Astrocyte of the cerebellum (primary cell): Measurements from ENCODE around the gene MRC1.

Experiments used
- DNase-seq: peaks from one replicate; pipeline ENCODE4 v3.0.0-alpha.2; 2011; ENCODE audit warnings: low read depth
- H3K4me3 ChIP-seq: 2 replicates; pipeline ENCODE4 v1.5.1; 2011; ENCODE audit warnings: mild to moderate bottlenecking, low read depth, low read length, moderate library complexity
- CTCF ChIP-seq: IDR thresholded peaks from 2 replicates; pipeline ENCODE4 v1.5.1; 2012; ENCODE audit warnings: low read length, low read depth, moderate library complexity, mild to moderate bottlenecking; ENCODE audit errors: missing control alignments
- in situ Hi-C: cut with HindIII; loops from 2 replicates; pipeline ENCODE4 v1.10.0; 2017; ENCODE audit warnings: low sequenced_read_pairs

Gene MRC1

GRCh38 chr10:17883621-17884020 is 74.5 kb downstream of the MRC1 start:
- H3K4me3 ChIP-seq: no peak overlapping the region
- DNase-seq: no peak
- TF ChIP-seq CTCF: no peak
- in situ Hi-C loops: no loop called here

DNA sequence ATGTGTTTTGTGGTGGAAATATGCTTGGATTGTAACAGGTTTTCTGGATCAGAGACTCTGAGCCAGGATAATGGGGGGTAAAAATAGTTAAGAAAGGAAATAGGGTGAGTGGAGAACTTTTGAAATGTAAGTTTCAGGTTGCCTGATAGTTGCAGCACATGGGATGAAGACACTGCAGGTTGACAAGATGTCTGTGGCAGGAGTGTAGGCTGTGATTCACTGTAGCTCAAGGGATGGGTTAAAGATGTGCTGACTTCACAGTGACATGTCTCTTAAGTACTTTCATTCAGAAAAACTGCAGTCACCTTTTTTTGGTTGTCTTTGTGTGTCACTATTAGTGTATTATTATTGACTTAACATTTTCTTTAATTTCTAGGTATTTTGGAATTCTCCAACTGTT is 79.0 kb downstream of the MRC1 start:
- DNase-seq: no peak
- in situ Hi-C loops: no loop called here
- no peak for TF ChIP-seq CTCF
- no peak overlapping the region for H3K4me3 ChIP-seq

DNA sequence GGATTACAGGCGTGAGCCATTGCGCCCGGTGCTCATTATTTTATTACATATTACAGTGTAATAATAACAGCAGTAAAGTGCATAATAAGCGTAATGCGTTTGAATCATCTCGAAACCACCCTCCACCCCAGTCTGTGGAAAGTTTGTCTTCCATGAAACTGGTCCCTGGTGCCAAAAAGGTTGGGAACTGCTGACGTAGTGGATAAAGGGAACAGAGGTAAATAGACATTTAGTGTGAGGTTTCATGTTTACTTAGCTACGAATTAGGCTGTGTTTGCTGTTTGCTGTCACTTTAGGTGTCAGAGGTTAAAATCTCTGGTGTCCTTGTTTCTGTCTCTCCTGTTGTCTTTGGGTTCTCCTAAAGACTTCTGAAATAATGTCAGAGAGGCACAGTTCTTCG is 82.3 kb downstream of the MRC1 start:
- no peak for DNase-seq
- no peak for TF ChIP-seq CTCF
- H3K4me3 ChIP-seq: no peak overlapping the region
- in situ Hi-C loops: no loop called here

DNA sequence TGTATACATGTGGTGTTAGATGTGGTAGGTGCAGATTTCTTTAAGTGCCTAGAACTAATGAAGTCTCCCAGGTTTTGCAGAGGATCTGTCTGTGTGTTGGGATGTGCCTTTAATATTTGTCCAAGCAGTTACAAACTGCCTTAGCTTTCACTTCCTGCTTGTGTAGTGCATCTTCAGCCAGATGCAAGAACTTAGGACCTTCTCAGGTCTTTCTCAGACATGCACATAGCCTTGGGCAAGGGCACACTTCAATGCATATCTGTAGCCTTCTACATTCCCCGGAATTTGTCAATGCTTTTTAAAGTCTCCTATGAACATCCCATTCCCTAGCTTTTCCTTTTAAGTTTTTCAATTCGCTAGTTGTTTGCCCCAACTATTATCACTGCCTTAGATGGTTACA is 95.4 kb downstream of the MRC1 start:
- in situ Hi-C loops: no loop called here
- DNase-seq: no peak
- H3K4me3 ChIP-seq: no peak overlapping the region
- no peak for TF ChIP-seq CTCF

- H3K4me3 ChIP-seq: no peak overlapping the region
- DNase-seq: no peak
- no peak for TF ChIP-seq CTCF
- in situ Hi-C loops: no loop called here
These were observed 96.3 kb downstream of the MRC1 start for GRCh38 chr10:17905491-17905890.

DNA sequence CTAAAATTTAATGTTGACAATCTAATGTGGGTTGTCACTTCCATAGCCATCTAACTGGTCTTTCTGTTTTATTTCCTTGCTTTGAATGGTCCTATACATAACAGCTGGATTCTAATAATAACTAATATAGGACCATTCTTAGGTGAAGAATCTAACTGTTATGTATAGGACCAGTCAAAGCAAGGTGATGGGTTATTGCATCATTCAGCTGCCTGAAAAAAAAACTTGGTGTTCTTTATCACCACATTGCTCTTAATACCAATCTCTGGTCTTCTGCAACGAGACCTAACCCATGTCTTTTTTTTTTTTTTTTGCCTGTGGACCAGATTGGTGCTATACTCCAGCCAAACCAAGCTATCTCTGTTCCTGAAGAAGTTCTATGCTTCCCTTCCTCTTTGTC is 96.9 kb downstream of the MRC1 start:
- TF ChIP-seq CTCF: no peak
- DNase-seq: no peak
- in situ Hi-C loops: no loop called here
- H3K4me3 ChIP-seq: no peak overlapping the region

DNA sequence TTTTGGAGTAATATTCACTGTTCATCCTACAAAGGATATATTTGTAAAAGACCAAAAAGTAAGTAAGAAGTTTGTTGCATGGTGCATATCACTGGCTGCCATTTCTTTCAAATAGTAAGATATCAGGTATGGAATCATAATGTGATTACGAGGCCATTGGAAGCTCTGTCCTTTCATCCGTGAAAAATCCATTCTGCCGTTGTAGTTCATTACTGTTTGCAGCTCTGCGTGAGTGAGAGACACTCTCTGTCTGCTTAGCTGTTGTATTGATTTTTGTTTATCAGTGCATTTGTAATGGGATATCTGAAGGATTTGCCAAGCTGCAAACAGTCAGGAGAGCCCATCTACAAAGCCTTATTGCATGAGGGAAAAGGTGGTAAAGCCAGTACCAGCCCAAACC is 98.5 kb downstream of the MRC1 start:
- no peak for DNase-seq
- H3K4me3 ChIP-seq: no peak overlapping the region
- in situ Hi-C loops: no loop called here
- no peak for TF ChIP-seq CTCF
